COLO829 (cell line): Measurements from ENCODE around the gene BTN1A1.
"Not testable (repeated sequence)": the region's sequence is repeated elsewhere in the genome, so short reads cannot be mapped to it uniquely, and the experiment has no call there.

Source experiments
- DNase-seq: peaks from one replicate; pipeline ENCODE4 v3.0.0; 2012; ENCODE audit warnings: low spot score

BTN1A1 gene, protein sequence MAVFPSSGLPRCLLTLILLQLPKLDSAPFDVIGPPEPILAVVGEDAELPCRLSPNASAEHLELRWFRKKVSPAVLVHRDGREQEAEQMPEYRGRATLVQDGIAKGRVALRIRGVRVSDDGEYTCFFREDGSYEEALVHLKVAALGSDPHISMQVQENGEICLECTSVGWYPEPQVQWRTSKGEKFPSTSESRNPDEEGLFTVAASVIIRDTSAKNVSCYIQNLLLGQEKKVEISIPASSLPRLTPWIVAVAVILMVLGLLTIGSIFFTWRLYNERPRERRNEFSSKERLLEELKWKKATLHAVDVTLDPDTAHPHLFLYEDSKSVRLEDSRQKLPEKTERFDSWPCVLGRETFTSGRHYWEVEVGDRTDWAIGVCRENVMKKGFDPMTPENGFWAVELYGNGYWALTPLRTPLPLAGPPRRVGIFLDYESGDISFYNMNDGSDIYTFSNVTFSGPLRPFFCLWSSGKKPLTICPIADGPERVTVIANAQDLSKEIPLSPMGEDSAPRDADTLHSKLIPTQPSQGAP

GRCh38 chr6:26500102-26500501 is at the start of gene BTN1A1:
Gene BTN1A1 (plus strand): TSS chr6:26500303. CDS start chr6:26501287, 984 bp downstream.
- DNase-seq = no peak

DNA sequence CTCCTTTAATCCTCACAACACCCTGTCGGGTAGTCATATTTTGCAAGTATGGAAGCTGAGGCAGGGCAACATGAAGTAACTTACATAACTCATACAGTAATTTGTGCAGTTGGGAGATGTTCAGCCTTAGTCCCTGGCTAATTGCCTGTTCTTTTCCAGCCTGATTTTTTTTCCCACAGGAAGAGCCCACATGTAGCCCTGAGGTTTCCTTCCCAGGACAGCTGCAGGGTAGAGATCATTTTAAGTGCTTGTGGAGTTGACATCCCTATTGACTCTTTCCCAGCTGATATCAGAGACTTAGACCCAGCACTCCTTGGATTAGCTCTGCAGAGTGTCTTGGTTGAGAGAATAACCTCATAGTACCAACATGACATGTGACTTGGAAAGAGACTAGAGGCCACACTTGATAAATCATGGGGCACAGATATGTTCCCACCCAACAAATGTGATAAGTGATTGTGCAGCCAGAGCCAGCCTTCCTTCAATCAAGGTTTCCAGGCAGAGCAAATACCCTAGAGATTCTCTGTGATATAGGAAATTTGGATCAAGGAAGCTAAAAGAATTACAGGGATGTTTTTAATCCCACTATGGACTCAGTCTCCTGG is 47.4 kb upstream of the BTN1A1 start:
- no peak for DNase-seq

- DNase-seq = no peak
Measured at GRCh38 chr6:26454631-26455030, 45.5 kb upstream of the BTN1A1 start.

GRCh38 chr6:26455357-26455970 is 44.6 kb upstream of the BTN1A1 start:
- DNase-seq = no peak

- no peak for DNase-seq
Measured at GRCh38 chr6:26457264-26457805, 42.8 kb upstream of the BTN1A1 start.

- peak; percentile 93 for DNase-seq
Measured at GRCh38 chr6:26457806-26458688, 42.1 kb upstream of the BTN1A1 start, which contains the start of gene BTN2A1. Gene BTN2A1 (plus strand): TSS chr6:26457955. CDS start chr6:26458637, 682 bp downstream.

DNA sequence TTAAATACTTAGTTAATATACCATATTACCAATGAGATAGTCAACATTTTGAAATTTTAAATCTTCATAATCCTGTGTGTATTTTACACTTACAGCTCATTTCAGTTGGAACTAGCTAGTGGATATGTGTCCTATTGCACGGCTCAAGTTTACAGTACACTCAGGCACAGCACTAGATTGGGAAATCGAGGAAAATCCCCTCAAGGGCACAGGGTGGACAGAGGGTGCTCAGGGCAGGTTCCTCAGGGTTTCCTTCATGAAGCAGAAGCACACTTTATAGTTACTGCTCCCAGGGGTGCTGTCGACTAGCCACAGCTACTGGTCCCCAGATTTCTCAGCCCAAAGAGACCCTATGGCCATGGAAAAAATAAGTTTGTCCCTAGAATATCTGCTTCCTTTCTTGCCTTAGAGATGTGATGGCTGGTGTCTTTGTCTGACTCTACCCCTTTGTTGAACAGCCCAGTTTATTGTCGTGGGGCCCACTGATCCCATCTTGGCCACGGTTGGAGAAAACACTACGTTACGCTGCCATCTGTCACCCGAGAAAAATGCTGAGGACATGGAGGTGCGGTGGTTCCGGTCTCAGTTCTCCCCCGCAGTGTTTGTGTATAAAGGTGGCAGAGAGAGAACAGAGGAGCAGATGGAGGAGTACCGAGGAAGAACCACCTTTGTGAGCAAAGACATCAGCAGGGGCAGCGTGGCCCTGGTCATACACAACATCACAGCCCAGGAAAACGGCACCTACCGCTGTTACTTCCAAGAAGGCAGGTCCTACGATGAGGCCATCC is 40.9 kb upstream of the BTN1A1 start:
- DNase-seq = no peak

DNA sequence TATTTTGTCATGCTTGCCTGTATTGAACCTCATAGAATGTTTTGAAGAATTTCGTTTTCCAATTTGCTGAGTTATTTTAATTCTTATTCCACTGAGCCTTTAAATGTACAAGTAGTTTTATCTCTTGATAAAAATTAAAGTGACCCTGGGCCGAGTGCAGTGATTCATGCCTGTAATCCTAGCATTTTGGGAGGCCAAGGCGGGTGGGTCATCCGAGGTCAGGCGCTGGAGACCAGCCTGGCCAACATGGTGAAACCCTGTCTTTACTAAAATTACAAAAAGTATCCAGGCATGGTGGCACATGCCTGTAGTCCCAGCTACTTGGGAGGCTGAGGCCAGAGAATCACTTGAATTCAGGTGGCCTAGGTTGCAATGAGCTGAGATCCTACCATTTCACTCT is 38.8 kb upstream of the BTN1A1 start:
- not testable (repeated sequence) for DNase-seq

- DNase-seq = no peak
Measured at GRCh38 chr6:26464014-26464413, 36.1 kb upstream of the BTN1A1 start.

DNA sequence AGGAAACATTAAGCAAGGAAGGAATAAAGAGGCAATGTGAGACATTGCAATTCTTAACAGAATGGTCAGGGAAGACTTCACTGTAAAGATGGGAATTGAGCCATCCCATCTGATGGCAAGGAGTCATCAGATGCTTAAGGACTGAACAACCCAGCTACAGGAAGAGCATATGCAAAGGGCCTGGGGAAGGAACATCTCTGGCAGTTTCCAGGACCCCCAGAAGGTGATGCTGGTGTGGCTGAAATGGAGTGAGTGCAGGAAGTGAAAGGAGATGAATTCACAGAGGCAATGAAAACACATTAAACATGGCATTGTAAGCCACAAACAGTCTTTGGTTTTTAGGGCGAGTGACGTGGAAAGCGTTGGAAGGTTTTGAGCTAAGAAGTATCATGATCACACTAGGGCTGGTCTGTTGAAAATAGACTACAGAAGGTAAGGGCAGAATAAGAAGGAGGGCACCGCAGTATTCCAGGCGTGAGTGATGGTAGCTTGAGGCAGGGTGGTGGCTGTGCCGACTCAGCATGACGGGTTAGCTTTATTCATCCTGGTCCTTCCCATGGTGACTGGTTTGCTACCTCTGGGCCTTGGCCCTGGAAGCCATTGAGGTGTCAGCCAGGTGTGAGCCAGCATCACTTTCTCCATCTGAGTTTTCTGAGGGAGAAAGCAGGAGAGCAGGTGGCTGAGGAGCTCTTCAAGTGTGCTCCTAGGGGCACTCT is 35.5 kb upstream of the BTN1A1 start:
- no peak for DNase-seq

DNA sequence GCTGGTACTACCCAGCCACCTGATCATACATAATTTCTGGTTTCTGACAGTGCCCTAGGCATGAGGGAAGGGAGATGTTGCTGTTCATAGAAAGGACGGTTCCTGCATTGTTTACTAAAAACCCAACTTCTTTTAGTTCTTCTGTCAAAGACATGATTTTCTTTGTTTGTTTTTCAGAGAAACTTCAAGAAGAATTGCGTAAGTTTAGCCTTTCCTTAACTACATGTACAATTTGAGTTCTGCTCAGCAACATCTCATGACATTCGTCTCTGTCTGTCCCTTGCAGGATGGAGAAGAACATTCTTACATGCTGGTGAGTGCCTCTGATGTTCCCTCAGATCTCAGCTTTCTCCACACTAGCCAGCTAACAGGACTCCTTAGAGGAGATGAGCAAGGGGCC is 34.3 kb upstream of the BTN1A1 start:
- no peak for DNase-seq

GRCh38 chr6:26468829-26469228 is 31.3 kb upstream of the BTN1A1 start:
- no peak for DNase-seq

- no peak for DNase-seq
Measured at GRCh38 chr6:26470643-26471042, 29.5 kb upstream of the BTN1A1 start.

DNA sequence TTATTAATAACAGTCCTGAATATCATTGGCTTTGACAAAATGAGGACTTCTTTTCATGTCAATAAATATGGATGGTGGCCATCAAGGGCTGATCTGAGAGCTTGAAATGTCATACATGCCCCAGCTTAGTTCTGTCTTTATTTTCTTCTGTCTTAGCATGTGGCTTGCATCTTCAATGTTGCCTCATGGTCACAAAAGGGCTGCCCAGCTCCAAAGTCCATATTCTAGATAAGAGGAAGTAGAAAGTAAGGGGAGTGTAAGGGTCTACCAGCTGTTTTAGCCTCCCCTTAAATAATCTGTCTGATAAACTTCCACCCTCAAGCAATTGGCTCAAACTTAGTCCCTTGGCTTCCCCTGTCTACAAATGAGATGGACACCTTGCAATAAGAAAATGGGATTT is 28.1 kb upstream of the BTN1A1 start:
- no peak for DNase-seq

DNA sequence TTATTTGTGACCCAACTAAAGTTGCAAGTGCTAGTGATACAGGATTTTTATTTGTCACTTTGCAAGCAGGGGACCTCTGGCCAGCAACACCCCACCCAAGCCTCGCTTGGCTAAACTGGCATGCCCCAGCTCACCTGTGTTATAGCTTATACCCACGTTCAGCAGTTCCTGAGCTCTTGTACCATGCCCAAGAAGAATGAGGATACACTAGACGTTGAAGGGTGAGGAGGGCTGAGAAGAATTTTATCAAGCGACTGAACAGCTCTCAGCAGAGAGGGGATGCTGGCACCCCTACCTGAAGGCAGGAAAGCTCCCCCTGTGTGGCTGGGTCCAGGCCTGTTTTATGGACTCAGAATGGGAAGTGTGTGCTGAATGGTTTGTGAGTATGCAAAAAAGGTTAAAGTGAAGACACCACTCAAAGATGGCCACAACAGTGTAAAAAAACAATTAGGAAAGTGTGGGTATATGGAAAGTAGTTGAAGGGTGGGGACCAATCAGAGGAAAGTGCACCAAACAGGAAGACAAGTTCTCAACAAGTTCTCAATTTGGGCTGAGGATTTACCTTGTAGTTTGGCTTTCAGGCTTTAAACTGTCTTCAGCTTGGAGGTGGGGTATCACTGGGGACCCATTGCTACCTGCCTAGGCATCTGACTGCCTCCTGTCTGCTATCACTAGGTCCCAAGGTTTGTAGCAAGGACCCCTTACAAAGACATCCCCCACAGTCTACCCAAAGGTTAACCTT is 27.4 kb upstream of the BTN1A1 start:
- DNase-seq = no peak

DNA sequence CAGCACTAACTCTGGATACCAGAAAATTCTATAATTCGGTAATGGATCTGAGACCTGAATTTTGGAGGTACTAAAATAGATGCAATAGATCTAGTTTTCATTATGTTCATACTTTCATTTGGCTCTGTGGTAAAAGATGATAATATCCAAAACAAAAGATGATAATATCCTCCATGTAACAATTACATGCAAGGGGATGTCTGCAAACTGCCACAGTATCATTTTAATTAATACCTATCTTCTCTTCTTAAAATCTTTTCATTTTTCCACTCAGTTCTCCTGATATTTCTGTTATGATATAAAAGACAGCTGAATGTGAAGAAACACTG is 26.7 kb upstream of the BTN1A1 start:
- DNase-seq = no peak

DNA sequence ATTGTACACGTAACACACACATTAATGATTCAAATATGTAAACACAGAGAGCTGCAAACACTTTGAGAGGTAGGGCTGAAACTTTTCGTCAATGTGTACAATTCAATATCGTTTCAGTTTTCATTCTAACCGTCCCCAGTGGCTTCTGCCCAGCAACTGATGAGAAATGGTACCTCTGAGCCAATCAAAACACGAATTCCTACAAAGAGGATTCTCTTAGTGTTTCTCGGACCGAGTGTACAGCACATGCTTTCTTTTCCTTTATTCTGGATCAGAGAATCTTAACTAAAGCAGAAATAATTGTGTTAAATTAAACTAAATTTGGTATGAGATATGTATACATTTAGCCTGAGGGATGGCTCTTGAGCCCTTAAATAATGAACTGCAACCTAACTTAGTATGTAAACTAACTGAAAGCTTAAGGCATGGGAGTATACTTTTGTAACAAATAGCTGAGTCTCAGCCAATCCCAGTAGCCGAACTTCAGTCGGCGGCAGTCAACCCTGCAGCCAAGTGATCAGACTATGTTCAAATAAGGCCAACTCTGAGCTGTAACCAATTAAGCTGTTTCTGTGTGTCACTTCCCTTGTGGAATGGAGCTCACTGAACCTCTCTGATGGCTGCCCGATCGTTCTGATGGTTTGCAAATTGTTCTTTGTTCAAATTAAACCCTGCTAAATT is 26.2 kb upstream of the BTN1A1 start:
- DNase-seq = peak; percentile 95

GRCh38 chr6:26474439-26474881 is 25.6 kb upstream of the BTN1A1 start:
- no peak for DNase-seq
